ENCODE results near the gene CCDC137.

- TF ChIP-seq POLR2A (IDR thresholded peaks at IDR 0.05) (no peak), CTCF (IDR thresholded peaks at IDR 0.05) (no peak)
Observed at GRCh38 chr17:81672954-81673353, 6.4 kb downstream of the CCDC137 start.

Measured in esophagus squamous epithelium (tissue), 4 donors.